Stimulated activated CD4-positive, alpha-beta T cell treated with anti-CD3 and anti-CD28 coated beads, Interleukin-1b, Interleukin-23, amount 100 ng/mL, for 24 hours (primary cell): ENCODE results near the gene PPARGC1A.

Source experiments
- DNase-seq, 4 experiments: peaks; one replicate each; pipeline ENCODE4 v3.0.0-alpha.2; 2020; ENCODE audit warnings: low read depth in 4 of 4, low spot score in 1 of 4

Gene PPARGC1A

DNA sequence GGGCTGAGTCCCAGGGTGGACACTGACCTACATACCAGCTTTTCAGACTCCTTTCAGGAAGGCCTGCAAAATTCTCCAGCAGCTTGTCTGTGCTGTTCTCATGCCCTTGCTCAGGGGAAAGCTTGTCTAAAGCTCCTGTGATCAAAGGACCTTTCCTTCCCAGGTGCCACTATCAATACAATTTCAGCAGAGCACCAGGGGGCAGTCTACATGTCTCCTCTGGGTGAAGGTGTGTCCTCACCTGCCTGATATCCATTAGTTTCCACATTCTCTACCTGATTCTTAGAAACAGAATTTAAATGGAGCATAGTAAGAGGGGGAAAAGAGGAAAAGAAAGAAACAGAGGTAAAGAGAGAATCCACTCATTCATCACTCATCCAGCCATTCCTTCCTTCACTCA lies 114.2 kb downstream of the PPARGC1A start:
- no peak for DNase-seq

DNA sequence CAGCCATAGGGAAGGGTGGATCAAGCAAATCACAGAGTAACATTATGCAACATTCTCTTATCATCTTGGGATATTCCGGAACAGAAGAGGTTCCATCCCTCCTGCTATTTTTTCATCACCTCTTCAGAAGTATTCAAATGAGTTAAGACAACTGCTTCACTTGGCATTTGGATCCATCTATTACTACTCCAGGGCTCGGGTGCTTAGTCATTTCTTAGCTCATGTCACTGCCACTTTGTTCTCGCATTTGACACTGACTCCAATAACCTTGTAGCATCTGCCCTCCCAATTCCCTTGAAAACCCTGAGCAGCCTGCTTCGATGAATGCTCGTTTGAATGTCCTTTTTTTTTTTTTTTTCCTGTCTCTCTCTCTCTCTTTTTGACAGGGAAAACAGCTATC lies 114.9 kb downstream of the PPARGC1A start:
- DNase-seq: no peak

- DNase-seq: no peak
These were observed 115.8 kb downstream of the PPARGC1A start for GRCh38 chr4:23773884-23774636.

DNA sequence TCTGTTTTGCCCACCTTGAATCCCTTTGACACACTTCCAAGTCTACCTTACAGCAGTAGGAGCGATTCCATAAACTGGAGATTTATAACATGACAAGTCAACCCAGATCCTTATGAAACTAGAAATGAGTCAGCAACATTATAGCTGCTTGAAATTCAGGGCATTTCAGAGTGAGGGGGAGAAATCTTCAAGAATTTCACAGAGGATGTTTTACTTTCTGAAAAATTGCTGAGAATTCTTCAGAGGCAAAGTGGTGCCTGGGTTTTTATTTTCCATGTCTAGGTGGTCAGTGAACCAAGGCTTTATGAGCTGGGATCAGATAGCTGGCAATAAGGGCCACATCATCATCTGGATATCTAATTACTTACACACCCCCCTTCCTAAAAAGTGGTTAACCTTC lies 119.8 kb downstream of the PPARGC1A start:
- no peak for DNase-seq

GRCh38 chr4:23769406-23769805 lies 120.4 kb downstream of the PPARGC1A start:
- DNase-seq: no peak

DNA sequence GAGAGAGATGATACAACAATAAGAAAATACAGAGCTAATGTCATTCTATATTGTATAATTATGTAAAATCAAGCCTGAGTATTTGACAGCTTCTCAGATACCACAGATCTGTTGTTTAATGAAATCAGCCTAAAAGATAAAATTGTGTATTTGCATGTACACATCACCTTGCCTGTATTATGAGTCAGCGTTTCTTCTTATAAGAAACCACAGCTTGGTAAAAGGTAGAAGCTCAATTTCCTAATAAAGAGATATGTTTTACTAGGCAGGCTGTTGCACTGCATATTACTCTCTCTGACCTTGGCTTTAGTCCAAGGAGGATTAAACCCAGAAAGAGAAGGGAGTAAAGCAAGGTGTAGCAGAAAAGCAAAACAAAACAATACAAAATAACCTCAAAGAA lies 121.3 kb downstream of the PPARGC1A start:
- no peak for DNase-seq

GRCh38 chr4:23766344-23766743 lies 123.5 kb downstream of the PPARGC1A start:
- no peak for DNase-seq

DNA sequence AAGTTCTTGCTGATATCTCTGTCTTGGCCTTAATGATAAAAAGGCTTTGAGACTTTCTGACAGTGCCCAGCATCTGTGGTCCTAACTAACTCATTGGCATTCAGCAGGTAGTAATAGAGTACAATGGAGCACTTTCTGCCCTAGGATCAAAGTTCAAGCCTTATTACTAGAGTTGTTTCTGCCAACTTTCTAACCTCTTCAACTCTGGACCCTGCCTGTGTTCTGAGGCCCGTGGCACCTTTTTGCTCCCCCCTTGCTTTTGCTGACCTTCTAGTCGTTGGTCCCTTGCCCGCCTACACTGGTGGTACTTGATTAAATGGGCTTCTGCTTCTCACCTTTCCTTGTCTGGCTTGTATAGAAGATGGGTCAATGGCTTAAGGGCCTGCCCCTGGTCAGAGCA lies 126.3 kb downstream of the PPARGC1A start:
- DNase-seq: no peak

DNA sequence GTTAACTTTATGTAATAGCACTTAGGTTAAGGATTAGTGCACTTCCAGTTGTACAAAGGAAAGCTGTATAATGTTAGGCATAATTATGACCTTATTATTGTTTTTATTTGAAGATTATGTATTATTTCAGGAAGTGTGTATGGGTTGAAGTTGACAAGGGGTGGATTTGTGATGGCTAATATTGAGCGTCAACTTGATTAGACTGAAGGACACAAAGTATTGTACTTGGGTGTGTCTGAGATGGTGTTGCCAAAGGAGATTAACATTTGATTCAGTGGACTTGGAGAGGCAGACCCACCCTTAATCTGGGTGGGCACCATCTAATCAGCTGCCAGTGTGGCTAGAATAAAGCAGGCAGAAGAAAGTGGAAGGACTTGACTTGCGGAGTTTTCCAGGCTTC lies 127.3 kb downstream of the PPARGC1A start:
- no peak for DNase-seq

DNA sequence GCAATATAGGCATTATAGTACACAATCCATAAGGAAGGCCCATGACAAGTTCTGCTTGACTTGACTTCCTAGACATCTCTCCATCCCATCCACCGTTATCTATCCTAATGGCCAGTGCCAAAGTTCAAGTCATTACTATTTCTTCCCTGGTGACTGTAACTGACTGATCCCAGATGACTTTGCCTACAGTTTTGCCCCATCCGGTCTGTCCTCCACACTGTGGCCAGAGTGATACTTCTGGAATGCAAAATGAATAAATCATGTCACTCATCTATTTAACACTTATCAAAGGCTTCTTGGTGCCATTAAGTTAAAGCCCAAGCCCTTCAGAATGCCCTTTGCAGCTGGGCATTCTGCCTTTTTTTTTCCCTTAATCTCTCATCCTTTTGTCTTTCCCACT lies 130.8 kb downstream of the PPARGC1A start:
- DNase-seq: no peak

GRCh38 chr4:23754688-23755087 lies 135.2 kb downstream of the PPARGC1A start:
- DNase-seq: no peak

GRCh38 chr4:23750125-23750524 lies 139.7 kb downstream of the PPARGC1A start:
- no peak for DNase-seq

DNA sequence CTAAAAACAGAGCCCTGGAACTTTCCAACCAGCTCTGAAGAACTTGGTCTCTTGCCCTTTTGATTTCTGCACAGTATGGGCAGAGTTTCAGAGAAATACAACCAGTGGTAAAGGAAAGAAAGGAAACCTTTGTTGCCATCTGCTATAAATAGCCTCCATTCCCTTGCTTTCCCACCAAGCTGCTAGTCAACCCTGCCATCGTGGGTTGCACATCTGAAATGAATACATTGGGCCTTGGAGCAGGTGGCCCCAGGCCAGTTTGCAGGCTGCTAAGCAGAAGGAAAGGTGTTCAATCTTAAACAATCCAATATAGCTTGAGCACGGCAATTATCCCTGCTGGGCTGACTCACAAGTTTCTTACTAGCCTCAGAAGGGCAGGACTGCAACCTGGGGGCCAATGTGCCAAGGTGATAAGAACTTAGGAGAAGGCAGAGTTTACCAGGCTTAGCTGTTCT lies 142.5 kb downstream of the PPARGC1A start:
- no peak for DNase-seq

GRCh38 chr4:23746672-23747071 lies 143.2 kb downstream of the PPARGC1A start:
- DNase-seq: no peak

- DNase-seq: no peak
These were observed 143.8 kb downstream of the PPARGC1A start for GRCh38 chr4:23746027-23746426.

DNA sequence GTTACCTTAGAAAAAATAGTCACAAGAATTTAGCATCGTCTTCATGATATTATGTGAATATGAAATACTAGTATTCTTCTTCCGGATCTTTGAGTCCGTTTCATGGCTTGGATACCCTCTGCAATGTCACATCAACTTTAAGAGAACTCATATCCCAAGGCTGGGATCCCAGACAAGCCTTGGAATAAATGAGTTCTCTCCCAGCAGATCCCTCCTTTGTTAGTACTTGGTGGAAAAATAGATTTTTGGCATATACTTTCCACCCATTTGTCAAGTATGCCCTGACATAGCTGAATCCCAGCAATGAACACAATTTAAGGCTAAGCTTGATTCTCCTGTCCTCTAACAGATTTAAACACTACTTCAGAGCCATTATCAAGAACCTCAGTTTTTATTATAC lies 144.5 kb downstream of the PPARGC1A start:
- no peak for DNase-seq
